Measurements from ENCODE around the gene FBRSL1.

- TF ChIP-seq CTCF (IDR thresholded peaks at IDR 0.05) (no peak), POLR2A (IDR thresholded peaks at IDR 0.05) (no peak)
Observed at GRCh38 chr12:132513458-132514135, 23.6 kb downstream of the FBRSL1 start.
